ENCODE data around the gene ARFGAP2.

Gene ARFGAP2

GRCh38 chr11:47186700-47187695 lies 10.3 kb upstream of the ARFGAP2 start:
- DNase-seq = peak; percentile 53 to 70

GRCh38 chr11:47186076-47186699 lies 9.5 kb upstream of the ARFGAP2 start, which contains the start of gene PACSIN3:
PACSIN3 (minus strand) TSS chr11:47186434; CDS start chr11:47182727, 3,707 bp downstream.
- DNase-seq = peak; percentile 54 to 71

DNA sequence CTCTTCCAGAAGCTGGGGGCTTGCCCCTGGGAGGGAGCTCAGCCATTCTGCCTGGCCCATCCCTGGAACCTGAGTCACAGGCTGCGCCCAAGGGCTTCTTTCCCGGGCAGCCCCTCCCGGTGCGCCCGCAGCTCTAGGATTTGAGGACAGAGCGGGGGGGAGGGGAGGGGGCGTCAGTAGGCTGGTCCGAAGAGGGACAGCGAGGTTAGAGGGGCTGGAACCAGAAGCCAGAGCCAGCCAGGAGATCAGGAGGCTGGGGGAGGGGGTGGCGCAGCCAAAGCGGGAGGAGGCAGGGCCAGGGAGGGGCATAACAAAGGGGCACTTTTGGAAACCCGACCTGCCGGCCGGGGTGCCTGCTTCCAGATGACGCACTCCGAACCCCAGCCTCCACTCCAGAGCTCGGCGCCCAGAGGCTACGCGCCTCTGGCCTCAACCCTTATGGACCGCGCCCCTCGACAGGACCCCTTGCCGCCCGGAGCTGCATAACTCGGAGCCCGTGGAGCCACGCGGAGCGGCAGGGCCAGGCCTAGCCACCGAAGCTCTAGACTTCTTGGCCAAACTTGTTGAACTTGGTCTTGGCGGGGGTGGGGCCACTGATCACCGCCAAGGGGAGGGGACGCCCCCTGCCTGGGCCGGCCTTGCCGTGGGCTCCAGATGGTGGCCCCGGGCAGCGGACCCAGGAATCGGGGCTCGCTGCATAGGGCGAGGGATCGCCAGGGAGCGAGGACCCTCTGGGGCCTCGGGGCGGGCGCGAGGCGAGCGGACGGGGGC lies 8.8 kb upstream of the ARFGAP2 start:
- DNase-seq = peak in 1 of 2 donors; percentile 20

DNA sequence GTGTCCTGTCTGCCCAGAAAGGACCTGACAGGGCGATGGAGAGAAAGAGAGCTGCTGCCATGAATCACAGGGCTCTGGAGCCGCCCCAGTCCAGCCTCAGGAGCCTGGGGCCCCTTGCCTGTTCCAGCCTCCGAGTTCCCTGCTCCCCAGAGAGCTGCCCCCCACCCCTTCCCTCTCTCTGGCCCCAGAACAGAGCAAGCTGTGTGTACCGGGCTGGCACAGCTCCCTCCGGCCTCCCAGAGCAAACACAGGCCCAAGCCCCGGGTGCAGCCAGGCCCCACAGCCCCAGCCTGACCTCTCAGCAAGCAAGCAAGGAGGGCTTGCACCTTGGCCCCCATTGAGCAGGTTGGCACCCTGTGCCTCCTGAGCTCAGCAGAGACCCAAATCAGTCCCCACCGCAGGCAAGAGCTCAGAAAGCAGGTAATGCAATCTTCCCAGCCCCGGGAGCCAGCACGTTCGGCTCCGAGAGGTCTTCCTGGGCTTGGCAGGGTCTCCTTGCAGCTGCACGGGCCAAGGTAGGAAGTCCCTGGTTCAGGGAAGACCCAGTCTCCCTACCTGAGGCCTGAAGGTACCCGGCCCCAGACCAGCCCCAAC lies 8.1 kb upstream of the ARFGAP2 start:
- DNase-seq = no peak

GRCh38 chr11:47183969-47184368 lies 7.3 kb upstream of the ARFGAP2 start:
- no peak for DNase-seq

DNA sequence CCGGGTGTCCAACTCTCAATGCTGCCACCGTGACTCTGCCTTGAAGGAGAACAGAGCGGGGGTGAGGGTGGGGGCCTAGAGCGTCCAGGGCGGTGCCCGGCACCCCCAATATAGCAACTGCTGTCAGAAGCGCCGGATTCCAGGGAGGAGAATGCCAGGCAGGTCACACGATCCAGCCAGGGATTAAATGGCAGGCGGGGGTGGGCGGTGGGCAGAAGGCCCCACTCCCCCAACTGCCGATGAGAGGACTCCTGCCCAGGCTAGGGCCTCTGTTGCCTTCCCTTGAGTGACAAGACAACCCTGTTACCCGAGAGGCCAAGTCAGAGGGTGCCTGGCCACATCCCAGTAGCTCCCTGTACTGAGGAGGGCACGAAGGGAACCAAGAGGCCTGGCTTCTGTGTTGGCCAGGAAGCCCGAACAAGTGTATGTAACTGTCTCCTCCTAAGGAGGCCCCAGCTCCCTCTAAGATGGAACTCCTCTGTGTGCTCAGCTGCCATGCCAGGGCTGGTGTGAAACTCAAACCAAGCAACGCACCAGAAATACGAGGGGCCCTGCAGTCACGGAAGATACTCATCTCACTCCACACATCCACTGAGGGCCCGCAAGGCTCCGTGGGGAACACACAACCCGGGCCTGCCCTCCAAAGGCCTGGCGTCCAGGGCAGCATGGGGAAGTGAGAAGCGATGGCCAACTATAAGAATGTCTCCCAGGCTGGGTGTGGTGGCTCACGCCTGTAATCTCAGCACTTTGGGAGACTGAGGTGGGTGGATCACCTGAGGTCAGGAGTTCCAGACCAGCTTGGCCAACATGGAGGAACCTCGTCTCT lies 6.6 kb upstream of the ARFGAP2 start:
- DNase-seq = no peak

DNA sequence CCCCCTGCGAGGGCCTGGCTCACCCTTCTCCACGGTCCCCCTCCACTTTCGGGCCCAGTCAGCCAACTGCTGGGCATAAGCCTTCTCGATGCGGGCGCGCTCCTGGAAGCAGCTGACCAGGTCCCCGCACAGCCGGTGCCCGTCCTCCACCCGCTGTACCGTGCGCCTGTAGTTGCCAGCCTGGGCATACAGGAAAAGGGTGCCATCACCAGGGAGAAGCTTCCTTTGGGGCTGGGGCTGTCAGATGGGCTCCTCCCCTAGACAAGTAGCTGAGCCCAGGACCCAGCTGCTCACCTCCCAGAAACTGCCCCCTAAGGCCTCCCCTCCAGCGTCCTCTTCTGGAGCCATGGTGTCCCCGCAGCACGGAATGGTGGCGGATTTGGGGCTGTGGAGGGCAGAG lies 5.7 kb upstream of the ARFGAP2 start:
- DNase-seq = no peak

DNA sequence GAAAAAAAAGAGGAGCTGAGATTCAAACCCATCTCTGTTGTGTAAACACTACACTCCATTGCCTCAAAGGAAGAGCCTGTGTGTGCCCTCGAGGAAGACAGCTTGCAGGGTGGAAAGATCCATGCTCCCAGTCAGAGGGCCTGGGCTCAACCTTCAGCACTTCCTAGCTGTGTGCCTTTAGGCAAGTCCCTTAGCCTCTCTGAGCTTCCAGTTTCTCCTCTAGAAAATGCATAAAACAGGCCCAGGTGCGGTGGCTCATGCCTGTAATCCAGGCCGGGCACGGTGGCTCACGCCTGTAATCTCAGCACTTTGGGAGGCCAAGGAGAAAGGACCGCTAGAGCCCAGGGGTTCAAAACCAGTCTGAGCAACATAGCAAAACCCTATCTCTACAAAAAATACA lies 4.6 kb upstream of the ARFGAP2 start:
- DNase-seq = no peak

- DNase-seq = no peak
Observed at GRCh38 chr11:47180006-47180787, 3.5 kb upstream of the ARFGAP2 start.

DNA sequence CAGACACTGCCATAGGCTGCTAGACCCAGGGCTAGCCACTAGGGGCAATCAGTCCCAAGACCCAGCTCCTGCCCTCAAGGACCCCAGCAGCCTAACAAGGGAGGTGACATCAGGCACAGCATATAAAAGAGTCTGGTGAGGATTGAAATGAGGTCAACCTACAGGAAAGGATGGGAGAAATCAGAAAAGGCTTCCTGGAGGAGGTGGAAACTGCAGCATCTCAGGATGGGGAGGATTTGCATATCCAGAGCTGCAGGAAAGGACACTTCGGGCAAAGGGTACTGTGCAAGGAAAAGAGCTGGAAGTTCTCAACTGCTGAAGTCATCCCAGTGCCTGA lies 2.9 kb upstream of the ARFGAP2 start:
- peak in 1 of 2 donors; percentile 51 for DNase-seq

DNA sequence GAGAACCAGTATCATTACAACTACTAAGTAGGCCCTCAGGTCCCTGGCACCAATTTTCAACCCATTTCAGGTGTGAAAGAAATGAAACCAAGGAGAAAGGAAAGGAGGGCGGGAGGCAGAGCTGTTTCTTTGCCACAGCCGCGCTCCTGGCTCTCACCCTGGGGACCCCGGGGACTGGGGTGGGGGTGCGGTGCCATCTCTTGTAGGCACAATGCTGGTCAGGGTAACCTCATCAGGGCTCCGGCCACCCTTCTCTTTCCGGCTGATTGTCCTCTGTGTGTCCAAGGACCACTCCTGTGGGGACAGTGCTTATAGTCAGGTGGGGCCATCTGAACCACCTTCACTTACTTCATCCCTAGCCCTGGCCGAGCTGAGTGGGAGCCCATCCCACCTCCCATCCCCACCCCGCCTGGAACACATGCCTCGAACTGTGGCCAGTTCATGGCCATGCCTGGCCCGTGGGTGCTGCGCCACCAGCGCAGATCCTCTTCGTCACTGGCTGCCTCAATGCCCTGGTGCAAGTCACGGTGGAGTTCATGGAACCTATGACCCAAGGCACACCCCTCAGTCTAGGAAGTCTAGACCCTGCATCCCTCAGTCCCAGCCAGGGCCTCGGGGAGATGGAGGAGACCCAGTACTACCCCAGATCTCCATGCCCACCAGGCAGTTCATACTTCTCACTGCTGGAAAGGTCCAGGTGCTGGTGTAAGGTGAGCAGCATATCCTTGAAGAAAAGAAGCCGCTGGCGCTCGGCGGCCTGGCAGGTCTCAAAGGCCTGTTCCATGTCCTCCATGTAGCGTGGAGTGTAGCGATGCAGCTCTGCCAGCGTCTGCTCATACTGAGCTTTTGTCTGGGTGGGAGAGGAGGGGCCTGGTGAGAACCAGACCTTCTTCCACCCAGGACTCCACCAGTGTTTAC lies 2.3 kb upstream of the ARFGAP2 start:
- DNase-seq = no peak

DNA sequence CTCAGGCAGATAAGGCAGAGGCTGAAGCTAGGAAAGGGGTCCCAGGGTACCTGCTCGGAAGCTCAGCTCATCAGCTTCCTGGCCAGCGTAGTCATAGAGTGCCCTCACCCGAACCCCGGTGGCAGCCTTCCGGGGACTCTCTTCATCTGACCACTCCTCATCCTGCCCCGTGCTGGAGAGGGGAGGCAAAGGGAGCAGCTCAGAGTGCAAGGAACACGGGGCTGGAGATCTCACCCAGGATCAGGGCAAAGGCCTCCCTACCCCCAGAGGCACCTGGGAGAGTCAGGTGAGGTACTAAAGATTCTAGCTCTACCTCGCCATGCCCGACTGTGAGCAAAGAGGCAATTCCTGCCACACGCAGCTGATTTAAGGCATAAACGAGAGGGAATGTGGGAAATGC lies 1.6 kb upstream of the ARFGAP2 start:
- no peak for DNase-seq

DNA sequence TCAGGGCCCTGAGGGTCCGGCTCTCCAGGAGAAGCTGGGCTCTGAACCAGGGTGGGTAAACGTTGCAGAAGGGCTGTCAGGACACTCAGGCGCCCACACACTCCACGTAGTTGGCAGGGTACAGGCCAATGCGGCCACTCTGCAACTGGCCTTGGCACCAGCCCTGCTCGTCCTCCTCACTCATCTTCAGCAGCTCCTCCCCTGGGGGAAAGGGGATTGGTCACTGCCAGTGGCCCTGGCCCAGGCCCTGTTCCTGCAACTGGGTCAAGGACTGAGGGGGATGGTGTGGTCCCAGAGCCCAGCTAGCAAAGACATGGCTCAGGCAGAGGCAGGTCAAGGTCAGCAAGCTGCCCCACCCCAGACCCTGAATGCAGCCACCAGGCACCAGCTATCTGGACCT lies 1.2 kb upstream of the ARFGAP2 start:
- no peak for DNase-seq

DNA sequence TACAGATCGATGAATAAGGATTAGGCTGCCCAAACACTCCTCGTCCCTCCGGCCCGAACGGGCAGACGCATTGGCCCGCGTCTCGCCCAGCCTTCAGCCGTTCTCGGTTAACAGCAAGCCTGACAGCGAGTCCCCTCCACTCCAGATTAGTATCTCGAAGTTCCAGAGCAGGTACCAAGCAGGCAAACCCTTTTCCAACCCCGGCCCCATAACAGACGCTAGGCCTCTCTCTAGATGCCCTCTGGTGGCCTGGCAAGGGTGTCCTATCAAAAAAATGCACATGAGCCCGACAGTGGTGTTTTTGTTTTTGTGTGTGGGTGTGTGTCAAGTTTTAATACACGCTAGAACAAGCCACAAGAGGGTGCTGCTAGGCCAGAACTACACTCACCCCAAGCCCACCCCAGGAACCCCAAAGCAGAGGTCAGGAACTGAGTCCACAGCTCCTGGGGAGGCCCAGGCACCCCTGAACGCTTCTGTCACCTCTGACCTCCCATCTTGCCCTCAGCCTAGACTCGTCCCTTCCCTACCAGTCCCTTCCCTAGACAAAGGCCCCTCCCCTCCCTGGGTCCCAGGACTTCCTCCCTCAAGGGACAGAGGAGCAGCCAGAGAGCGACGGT lies 658 bp upstream of the ARFGAP2 start:
- peak; percentile 64 to 76 for DNase-seq

DNA sequence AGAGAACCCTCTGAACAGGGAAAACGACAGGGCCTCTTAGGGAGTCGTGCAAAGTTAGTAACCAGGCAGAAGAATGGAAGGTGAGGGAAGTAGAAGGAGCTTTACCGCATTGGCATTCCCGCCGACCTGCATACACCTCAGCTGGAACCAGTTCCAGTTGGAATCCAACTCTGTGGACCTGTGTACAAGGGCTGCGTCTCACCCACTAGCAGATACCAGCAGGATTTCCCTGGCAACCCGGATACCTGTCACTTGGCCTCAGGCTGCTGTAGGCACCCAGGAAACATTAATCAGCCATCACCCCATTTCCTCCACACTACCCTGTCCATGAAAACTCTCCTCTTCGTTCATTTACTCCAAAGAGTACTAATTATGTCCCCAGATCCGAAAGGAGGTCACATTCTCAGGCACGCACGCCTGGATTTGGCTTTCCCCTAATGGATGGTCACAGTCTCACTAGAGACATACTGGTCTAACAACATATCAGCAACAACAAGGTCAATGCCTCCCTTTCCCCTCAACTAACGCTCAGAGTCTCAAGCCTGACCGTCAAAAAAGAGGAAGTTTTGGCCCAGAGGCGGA lies 842 bp downstream of the ARFGAP2 start:
- DNase-seq = no peak

GRCh38 chr11:47172740-47173336 lies 3.8 kb downstream of the ARFGAP2 start:
- DNase-seq = no peak

DNA sequence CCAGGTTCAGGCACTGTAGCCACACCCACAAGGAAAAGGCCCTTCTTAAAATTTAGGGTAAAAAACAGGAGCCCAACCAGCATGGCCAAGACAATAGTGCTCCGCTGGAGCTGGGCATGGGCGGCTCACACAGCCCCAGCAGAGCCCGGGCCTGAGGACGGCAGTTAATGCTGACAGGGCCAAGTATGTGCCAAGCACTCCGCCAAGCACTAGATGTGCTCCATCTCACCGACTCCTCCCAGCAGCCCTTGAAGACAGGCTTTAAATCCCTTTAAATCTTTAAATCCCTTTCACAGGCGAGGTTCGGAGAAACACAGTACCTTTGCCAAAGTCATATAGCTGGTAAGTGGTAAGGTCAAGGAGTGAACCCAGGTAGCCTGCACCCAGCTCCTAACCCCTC lies 4.8 kb downstream of the ARFGAP2 start:
- DNase-seq = no peak

DNA sequence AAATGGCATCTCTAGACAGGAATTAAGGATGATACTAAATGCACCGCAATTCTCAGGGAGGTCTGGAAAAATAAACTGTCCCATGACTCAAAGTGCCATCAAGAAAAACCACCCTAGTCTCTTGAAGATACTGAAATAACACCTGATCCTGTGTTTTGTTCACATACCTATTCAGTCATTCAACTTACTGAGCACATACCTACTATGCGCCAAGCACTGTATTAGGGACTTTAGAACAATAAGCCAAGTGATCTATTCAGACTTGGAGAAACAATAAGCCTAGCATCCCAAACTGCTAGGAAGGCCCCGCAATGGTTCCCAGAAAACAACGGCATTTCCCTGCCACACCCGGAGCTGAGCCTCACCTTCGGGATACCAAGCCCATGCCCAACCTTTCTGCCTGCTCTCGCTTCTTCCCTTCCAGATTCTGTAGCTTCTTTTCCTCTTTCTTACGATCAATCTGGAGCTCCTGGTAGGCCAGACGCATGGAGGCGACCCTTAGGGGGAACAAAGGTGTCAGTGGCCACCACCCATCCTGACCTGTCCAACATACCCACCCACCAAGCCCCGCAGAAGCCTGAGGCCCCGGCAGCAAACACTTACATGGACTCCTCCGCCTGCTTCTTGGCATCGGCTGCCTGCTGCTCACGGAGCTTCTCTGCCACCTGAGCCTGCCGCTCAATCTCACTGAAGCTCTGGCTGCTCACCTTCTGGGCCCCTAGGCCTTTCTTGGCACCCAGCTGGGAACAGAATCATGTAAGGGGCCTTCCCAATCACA lies 5.4 kb downstream of the ARFGAP2 start:
- no peak for DNase-seq

Data from stimulated activated CD4-positive, alpha-beta T cell treated with anti-CD3 and anti-CD28 coated beads, Interleukin-2, amount 100 ng/mL, for 24 hours (primary cell).